Neural cell (in vitro differentiated cells): ENCODE results near the gene MYH1.

Experiments
- CTCF ChIP-seq: fragments of 450-650 bp; IDR thresholded peaks from 2 replicates; pipeline ENCODE4 v1.5.1; 2014; ENCODE audit warnings: antibody characterized with exemption, mild to moderate bottlenecking, moderate library complexity; ENCODE audit not compliant: poor library complexity, severe bottlenecking
- EP300 ChIP-seq: fragments of 450-650 bp; conservative IDR thresholded peaks from 2 replicates; pipeline ENCODE4 v1.6.1; 2014; ENCODE audit warnings: antibody characterized with exemption, mild to moderate bottlenecking, moderate library complexity; ENCODE audit not compliant: poor library complexity, severe bottlenecking
- MXI1 ChIP-seq: fragments of 450-650 bp; conservative IDR thresholded peaks from 2 replicates; pipeline ENCODE4 v1.6.1; 2014; ENCODE audit warnings: antibody characterized with exemption, mild to moderate bottlenecking; ENCODE audit not compliant: poor library complexity, severe bottlenecking
- SMC3 ChIP-seq: fragments of 450-650 bp; conservative IDR thresholded peaks from 2 replicates; pipeline ENCODE4 v1.6.1; 2014; ENCODE audit warnings: antibody characterized with exemption, mild to moderate bottlenecking, moderate library complexity; ENCODE audit not compliant: poor library complexity
- TAF1 ChIP-seq: IDR thresholded peaks from 2 replicates; pipeline ENCODE4 v1.6.1; 2012; ENCODE audit warnings: low read depth

- TF ChIP-seq TAF1 (no peak), EP300 (no peak), CTCF (no peak), SMC3 (no peak), MXI1 (no peak)
Observed at GRCh38 chr17:10526517-10526916, 8.2 kb upstream of the MYH1 start.
